ENCODE data around the gene ULBP1. TPM values are rescaled to one million over a fixed set of nuclear protein-coding genes. Genes with fewer than 3 reads are reported as not detected.
"Not testable (repeated sequence)": the region's sequence is repeated elsewhere in the genome, so short reads cannot be mapped to it uniquely, and the experiment has no call there.

Gene ULBP1
- total RNA-seq, 1 experiment from 2014 or later = 0.13 TPM

GRCh38 chr6:149975400-149975799, 11.7 kb downstream of the ULBP1 start:
- no peak for DNase-seq (ENCODE audit: low spot score)

GRCh38 chr6:149977221-149977620, 13.5 kb downstream of the ULBP1 start:
- no peak for DNase-seq (ENCODE audit: low spot score)

GRCh38 chr6:149978610-149979009, 14.9 kb downstream of the ULBP1 start:
- no peak for DNase-seq (ENCODE audit: low spot score)

- DNase-seq (ENCODE audit: low spot score) = no peak
These were observed 15.6 kb downstream of the ULBP1 start for GRCh38 chr6:149979293-149979692.

- no peak for DNase-seq (ENCODE audit: low spot score)
These were observed 19.4 kb downstream of the ULBP1 start for GRCh38 chr6:149983145-149983544.

- DNase-seq (ENCODE audit: low spot score) = no peak
These were observed 21.0 kb downstream of the ULBP1 start for GRCh38 chr6:149984773-149985172.

- no peak for DNase-seq (ENCODE audit: low spot score)
These were observed 21.8 kb downstream of the ULBP1 start for GRCh38 chr6:149985481-149985937.

- DNase-seq (ENCODE audit: low spot score) = no peak
These were observed 23.9 kb downstream of the ULBP1 start for GRCh38 chr6:149987602-149988107.

- DNase-seq (ENCODE audit: low spot score) = no peak
These were observed 25.0 kb downstream of the ULBP1 start for GRCh38 chr6:149988550-149989346.

- DNase-seq (ENCODE audit: low spot score) = no peak
These were observed 26.5 kb downstream of the ULBP1 start for GRCh38 chr6:149990212-149990660.

GRCh38 chr6:149990661-149991471, 27.1 kb downstream of the ULBP1 start:
- no peak for DNase-seq (ENCODE audit: low spot score)

GRCh38 chr6:149991472-149991795, 27.7 kb downstream of the ULBP1 start:
- DNase-seq (ENCODE audit: low spot score) = not testable (repeated sequence)

- no peak for DNase-seq (ENCODE audit: low spot score)
These were observed 28.1 kb downstream of the ULBP1 start for GRCh38 chr6:149991838-149992237.

- DNase-seq (ENCODE audit: low spot score) = no peak
These were observed 31.6 kb downstream of the ULBP1 start for GRCh38 chr6:149995235-149995750.

- DNase-seq (ENCODE audit: low spot score) = no peak
These were observed 32.2 kb downstream of the ULBP1 start for GRCh38 chr6:149995971-149996370.

GRCh38 chr6:149999636-150000035, 35.9 kb downstream of the ULBP1 start:
- DNase-seq (ENCODE audit: low spot score) = no peak

GRCh38 chr6:150001295-150002008, 37.7 kb downstream of the ULBP1 start:
- DNase-seq (ENCODE audit: low spot score) = no peak

GRCh38 chr6:150002710-150003109, 39.0 kb downstream of the ULBP1 start:
- no peak for DNase-seq (ENCODE audit: low spot score)

GRCh38 chr6:150003599-150003998, 39.9 kb downstream of the ULBP1 start:
- DNase-seq (ENCODE audit: low spot score) = not testable (repeated sequence)

GRCh38 chr6:150004101-150004782, 40.5 kb downstream of the ULBP1 start:
- DNase-seq (ENCODE audit: low spot score) = no peak

All from HT-29 (cell line).